A673 (cell line): ENCODE results near the gene IGLL5. TPM values are rescaled to one million over a fixed set of nuclear protein-coding genes. Genes with fewer than 3 reads are reported as not detected.
"Not testable (repeated sequence)": the region's sequence is repeated elsewhere in the genome, so short reads cannot be mapped to it uniquely, and the experiment has no call there.

Source experiments
- BruUV-seq: library from RNA; stranded (reverse); fragments of 400-500 nt; replicated peaks from 2 replicates; lab custom pipeline; 2021; lab: Mats Ljungman, UMichigan
- CTCF ChIA-PET: fragments of 300-600 bp; sonication (Branson Sonifier 250); formaldehyde crosslinking; loops from one replicate; lab custom pipeline; 2022; ENCODE audit warnings: antibody characterized with exemption; lab: Charles Lee
- POLR2A ChIA-PET: fragments of 300-600 bp; sonication (Branson Sonifier 250); formaldehyde crosslinking; loops from one replicate; lab custom pipeline; 2022; ENCODE audit warnings: antibody characterized with exemption; ENCODE audit not compliant: low non-redundant PET; lab: Charles Lee
- DNase-seq: peaks from one replicate; pipeline ENCODE4 v3.0.0-alpha.2; 2015; ENCODE audit warnings: low spot score
- H3K27ac ChIP-seq: fragments of 200-600 bp; sonication (generic); 2 replicates; pipeline ENCODE4 v1.5.1; 2016; ENCODE audit warnings: mixed run types, low read depth, mild to moderate bottlenecking, mixed read lengths, antibody characterized with exemption, low read length; ENCODE audit not compliant: poor library complexity, severe bottlenecking
- H3K27me3 ChIP-seq: fragments of 200-600 bp; sonication (generic); replicated peaks from 2 replicates; pipeline ENCODE4 v1.6.1; 2017; ENCODE audit warnings: mixed run types, low read depth, mild to moderate bottlenecking, mixed read lengths, antibody characterized with exemption, low read length; ENCODE audit not compliant: insufficient read depth, poor library complexity
- H3K36me3 ChIP-seq: fragments of 200-600 bp; sonication (generic); 2 replicates; pipeline ENCODE4 v1.6.1; 2016; ENCODE audit warnings: mixed run types, mild to moderate bottlenecking, mixed read lengths, antibody characterized with exemption, low read length; ENCODE audit not compliant: insufficient read depth, poor library complexity, severe bottlenecking
- H3K4me1 ChIP-seq: fragments of 200-600 bp; sonication (generic); 2 replicates; pipeline ENCODE4 v1.6.1; 2017; ENCODE audit warnings: mixed run types, mild to moderate bottlenecking, mixed read lengths, antibody characterized with exemption, low read length; ENCODE audit not compliant: insufficient read depth, poor library complexity, severe bottlenecking
- H3K4me3 ChIP-seq: fragments of 200-600 bp; sonication (generic); 2 replicates; pipeline ENCODE4 v1.5.1; 2016; ENCODE audit warnings: low read depth, mixed run types, mild to moderate bottlenecking, mixed read lengths, low read length; ENCODE audit not compliant: poor library complexity, severe bottlenecking
- H3K9me3 ChIP-seq: fragments of 200-600 bp; sonication (generic); 2 replicates; pipeline ENCODE4 v1.6.1; 2016; ENCODE audit warnings: mixed run types, low read depth, mild to moderate bottlenecking, mixed read lengths, antibody characterized with exemption, low read length; ENCODE audit not compliant: poor library complexity, severe bottlenecking
- CTCF ChIP-seq: fragments of 300-800, 200-600 bp; sonication (generic); conservative IDR thresholded peaks from 2 replicates; pipeline ENCODE4 v1.5.1; 2017; ENCODE audit warnings: low read depth, mild to moderate bottlenecking, antibody characterized with exemption, low read length, moderate library complexity, mixed read lengths
- EZH2 ChIP-seq: fragments of 200-600 bp; sonication (generic); IDR thresholded peaks from 2 replicates; pipeline ENCODE4 v1.6.1; 2017; ENCODE audit warnings: borderline replicate concordance, low read depth, mild to moderate bottlenecking, mixed read lengths, antibody characterized with exemption, low read length; ENCODE audit not compliant: poor library complexity, severe bottlenecking
- intact Hi-C: fragments of 100-400 bp; cut with micrococcal nuclease; formaldehyde crosslinking; loops from one replicate; pipeline ENCODE4 v1.10.0; 2022; ENCODE audit not compliant: unreplicated experiment
- total RNA-seq: library from RNA; stranded (reverse); gene quantifications from 2 replicates; pipeline ENCODE4 v1.2.3, GENCODE V29; 2021

The IGLL5 gene
- total RNA-seq, 1 experiment from 2014 or later, result not detected

- H3K36me3 ChIP-seq, CTCF ChIA-PET, intact Hi-C loops, H3K4me1 ChIP-seq, BruUV-seq, H3K9me3 ChIP-seq, H3K27ac ChIP-seq, H3K4me3 ChIP-seq, POLR2A ChIA-PET, DNase-seq: not testable (repeated sequence)
- H3K27me3 ChIP-seq, result peaks cover 21% of the 10 kb centered on the region
Observed at GRCh38 chr22:22906391-22906790, 18.8 kb downstream of the IGLL5 start.

GRCh38 chr22:22906907-22907550 lies 19.4 kb downstream of the IGLL5 start:
- ChIA-PET CTCF (no interaction called here), POLR2A (no interaction called here)
- Histone ChIP-seq H3K4me3 (no peak overlapping the region), H3K27me3 (peaks cover 21% of the 10 kb centered on the region), H3K27ac (no peak overlapping the region), H3K9me3 (no peaks in the 10 kb centered on the region), H3K4me1 (no peaks in the 10 kb centered on the region), H3K36me3 (no peaks in the 10 kb centered on the region)
- no TSS peak for BruUV-seq
- TF ChIP-seq CTCF, result no peak
- no peak for TF ChIP-seq EZH2
- DNase-seq, result no peak
- intact Hi-C loops, result no loop called here

GRCh38 chr22:22907551-22908494 lies 20.2 kb downstream of the IGLL5 start:
- no peaks in the 10 kb centered on the region for H3K4me1 ChIP-seq
- ChIA-PET CTCF (no interaction called here), POLR2A (no interaction called here)
- intact Hi-C loops, result no loop called here
- H3K27me3 ChIP-seq, result peaks cover 21% of the 10 kb centered on the region
- no peaks in the 10 kb centered on the region for H3K9me3 ChIP-seq
- H3K36me3 ChIP-seq, result no peaks in the 10 kb centered on the region
- TF ChIP-seq EZH2, result no peak
- TF ChIP-seq CTCF, result no peak
- no peak overlapping the region for H3K27ac ChIP-seq
- no TSS peak for BruUV-seq
- H3K4me3 ChIP-seq, result no peak overlapping the region
- no peak for DNase-seq
